ENCODE measurements around the gene CYBA.
"Not testable (repeated sequence)": the region's sequence is repeated elsewhere in the genome, so short reads cannot be mapped to it uniquely, and the experiment has no call there.

Gene CYBA

DNA sequence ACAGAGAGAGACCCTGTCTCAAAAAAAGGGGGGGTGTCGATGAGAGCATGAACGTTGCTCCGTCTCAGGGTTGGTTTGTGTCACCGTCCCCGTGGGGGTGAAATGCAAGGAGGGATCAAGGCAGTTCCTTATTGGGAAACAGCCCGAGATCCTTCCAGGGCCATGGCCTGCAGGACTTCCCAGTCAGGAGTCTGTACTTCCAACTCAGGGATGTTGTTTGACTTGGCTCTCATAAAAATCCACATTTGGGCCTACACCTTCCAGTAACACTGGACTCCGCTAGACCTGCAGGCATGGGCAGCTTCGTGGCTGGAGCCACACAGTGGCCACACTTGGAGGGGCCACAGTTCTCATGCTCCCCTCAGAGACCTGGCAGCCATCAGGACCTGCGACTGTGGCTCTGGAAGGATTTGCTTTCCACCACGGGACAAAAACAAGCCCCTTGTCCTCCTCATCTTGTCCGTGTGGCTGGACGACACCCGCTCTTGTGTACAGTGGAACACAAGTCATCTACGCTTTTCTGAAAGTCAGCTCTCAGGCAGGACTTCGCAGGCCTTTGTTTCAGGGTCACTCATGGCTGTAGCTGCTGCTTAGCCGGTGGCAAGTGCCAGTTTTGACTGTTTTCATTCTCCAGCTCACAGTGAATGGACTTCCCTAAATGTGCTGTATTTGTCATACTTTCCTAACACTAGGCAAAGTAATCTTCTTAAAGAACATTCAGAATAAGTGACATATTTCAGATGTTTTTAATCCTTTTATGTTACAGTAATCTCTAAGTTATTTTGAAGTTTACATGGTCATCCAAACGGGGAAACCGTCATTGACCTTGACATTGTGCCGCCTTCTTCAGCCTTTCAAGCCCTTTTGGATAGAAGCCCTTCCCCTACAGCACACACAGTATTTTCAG lies 36.7 kb downstream of the CYBA start:
- no peak for DNase-seq (ENCODE audit: low spot score)

DNA sequence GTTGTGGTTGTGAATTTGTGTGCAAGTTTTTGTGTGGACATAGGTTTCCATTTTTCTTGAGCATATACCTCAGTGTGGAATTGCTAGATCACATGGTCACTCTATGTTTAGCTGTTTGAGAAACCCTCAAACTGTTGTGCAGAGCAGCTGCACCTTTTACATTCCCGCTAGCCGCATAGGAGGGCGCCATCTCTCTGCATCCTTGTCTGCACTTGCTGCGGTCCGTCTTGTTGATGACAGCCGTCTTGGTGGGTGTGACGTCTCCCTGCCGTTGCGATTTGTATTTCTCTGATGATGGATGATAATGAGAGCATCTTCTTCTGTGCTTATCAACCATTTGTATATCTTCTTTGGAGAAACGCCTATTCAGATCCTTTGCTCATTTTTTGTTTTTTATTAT lies 37.6 kb downstream of the CYBA start:
- DNase-seq (ENCODE audit: low spot score), result no peak

DNA sequence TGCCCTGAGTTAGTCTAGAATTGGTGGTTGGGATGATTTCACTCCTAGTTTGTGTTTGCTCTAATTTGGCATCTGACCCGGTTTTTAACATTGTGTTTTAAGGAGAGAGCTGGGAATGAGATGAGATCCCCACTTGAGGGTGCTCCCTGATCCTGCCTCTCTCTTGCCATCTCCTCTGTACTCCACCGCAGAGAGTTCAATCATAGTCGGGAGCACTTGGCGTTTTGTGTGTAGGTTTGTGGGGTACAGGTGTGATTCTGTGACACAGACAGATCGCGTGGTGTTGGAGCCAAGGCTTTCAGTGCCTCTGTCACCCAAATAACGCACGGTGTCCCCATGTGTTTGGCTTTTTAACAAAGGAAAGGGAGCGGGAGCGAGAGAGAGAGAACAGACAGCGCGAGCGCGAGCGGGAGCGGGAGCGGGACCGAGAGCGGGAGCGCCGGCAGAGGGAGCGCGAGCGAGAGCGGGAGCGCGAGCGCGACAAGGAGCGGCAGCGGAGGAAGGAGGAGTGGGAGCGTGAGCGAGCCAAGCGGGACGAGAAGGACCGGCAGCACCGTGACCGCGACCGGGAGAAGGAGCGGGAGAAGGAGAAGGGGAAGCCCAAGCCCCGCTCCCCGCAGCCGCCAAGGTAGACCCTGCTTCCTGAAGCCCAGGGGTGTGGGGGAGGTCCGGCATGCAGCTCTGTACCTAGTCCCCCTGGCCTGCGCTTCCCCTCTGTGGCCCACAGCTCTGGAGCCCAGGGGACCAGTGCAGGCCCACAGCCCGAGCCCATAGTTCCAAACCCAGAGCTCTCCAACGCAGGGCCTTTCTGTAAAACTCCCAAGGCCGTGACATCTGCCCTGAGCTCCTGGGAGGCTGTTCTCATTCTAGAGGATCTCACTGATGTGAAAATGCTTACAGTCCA lies 39.7 kb downstream of the CYBA start:
- DNase-seq (ENCODE audit: low spot score), result no peak

DNA sequence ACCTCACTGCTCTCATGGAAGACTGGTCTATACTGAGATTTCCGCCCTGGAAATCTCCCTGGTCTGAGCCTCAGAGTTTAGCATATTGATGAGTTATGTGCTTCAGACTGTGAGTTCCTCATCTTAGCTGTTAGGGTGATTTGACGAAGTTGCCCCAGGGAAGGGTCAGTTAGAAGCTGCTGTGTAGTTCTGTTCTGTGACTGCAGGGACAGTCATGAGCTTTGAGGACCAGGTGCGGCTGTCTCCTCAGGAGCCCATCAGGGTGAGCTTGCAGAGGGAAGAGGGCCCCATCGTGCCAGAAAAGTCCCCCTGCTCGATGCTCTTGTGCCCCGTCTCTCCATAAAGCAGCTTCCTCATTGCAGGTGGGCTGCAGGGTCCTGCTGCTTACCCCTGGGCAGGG lies 40.8 kb downstream of the CYBA start:
- no peak for DNase-seq (ENCODE audit: low spot score)

GRCh38 chr16:88609426-88609825 lies 41.4 kb downstream of the CYBA start:
- not testable (repeated sequence) for DNase-seq (ENCODE audit: low spot score)

DNA sequence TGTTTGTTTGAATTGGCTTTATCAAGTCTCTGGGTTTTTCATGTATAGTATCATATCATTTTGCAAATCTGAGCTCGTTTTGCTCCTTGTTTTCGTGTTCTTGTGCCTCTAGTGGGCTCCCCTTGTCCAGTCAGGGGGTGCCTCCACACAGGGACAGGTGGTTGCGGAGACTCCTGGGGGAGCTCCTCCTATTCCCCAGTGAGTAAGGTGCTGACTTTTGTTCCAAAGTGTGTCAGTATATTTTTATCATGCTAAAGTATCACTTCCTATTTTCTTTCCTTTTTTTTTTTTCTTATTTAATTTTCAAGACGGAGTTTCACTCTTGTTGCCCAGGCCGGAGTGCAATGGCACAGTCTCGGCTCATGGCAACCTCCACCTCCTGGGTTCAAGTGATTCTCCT lies 42.8 kb downstream of the CYBA start:
- no peak for DNase-seq (ENCODE audit: low spot score)

DNA sequence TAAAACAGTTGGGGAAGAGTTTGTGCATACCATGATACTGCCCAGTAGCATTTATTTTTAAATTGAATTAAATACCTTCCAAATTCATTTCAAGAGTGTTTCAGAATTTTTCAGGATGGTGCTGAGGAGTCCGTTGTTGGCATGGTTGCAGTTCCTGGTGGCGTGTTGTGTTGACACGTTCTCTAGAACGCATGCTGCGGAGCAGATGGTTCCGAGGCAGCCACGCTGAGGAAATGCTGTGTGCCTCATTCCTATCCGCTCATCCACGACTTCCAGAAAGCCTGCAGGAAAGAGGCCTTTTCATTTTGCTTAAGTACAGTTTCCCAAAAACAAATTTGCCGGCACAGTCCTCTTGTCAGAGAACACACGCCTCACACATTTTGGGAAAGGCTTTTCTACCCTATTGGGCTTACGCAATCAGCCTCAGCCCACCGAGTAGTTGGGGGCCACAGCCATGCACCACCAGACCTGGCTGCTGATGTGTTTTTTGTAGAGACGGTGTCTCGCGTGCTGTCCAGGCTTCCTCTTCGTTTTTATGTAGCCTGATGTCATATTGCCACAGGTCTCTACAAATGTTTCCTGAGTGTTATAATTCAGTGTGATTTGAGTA lies 44.6 kb downstream of the CYBA start:
- no peak for DNase-seq (ENCODE audit: low spot score)

- no peak for DNase-seq (ENCODE audit: low spot score)
These were observed 45.4 kb downstream of the CYBA start for GRCh38 chr16:88605186-88606147.

- no peak for DNase-seq (ENCODE audit: low spot score)
These were observed 48.8 kb downstream of the CYBA start for GRCh38 chr16:88602091-88602490.

- DNase-seq (ENCODE audit: low spot score), result no peak
These were observed 49.4 kb downstream of the CYBA start for GRCh38 chr16:88601313-88602036.

DNA sequence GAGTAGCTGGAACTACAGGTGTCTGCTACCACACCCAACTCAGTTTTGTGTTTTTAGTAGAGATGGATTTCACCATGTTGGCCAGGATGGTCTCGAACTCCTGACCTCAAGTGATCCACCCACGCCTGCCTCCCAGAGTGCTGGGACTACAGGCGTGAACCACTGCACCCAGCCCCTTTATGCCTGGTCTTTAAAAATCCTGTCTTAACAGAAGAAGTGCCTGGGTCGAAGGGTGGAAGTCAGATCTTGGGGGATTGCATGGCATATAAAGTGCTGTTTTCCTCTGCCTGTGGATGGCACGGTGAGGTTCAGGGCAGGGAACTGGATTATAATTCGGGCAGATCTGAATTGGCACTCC lies 50.3 kb downstream of the CYBA start:
- no peak for DNase-seq (ENCODE audit: low spot score)

GRCh38 chr16:88599825-88600538 lies 50.9 kb downstream of the CYBA start:
- DNase-seq (ENCODE audit: low spot score), result no peak

DNA sequence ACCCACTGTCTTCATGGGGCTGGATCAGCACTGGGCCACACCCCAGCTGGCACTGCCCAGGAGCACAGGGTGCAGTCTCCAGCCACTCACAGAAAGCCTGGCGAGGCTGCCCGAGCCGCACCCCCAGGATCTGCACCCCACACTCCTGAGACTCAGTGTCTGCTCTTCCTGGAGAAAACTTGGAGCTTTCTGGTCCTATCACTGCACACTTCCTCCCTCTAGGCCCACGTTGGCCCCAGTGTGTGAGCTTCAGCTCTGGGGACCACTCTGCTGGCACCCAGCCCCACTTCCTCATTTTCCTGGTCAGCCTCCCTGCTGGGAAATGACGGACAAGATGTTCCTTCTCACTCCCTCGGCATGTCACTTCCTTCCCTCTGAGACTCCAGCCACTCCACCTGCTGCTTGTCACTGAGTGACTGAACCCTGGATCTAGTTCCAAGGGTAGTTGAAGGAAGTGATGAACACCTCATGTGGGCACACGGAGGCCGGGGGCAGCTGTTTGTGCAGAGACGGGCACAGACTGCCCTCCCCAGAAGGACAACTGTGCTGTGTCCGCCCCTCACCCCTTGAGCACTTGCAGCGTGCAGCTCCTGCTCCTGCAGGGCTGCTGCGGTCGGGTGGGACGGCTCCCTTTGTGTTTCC lies 51.6 kb downstream of the CYBA start:
- no peak for DNase-seq (ENCODE audit: low spot score)

- no peak for DNase-seq (ENCODE audit: low spot score)
These were observed 52.9 kb downstream of the CYBA start for GRCh38 chr16:88597856-88598491.

DNA sequence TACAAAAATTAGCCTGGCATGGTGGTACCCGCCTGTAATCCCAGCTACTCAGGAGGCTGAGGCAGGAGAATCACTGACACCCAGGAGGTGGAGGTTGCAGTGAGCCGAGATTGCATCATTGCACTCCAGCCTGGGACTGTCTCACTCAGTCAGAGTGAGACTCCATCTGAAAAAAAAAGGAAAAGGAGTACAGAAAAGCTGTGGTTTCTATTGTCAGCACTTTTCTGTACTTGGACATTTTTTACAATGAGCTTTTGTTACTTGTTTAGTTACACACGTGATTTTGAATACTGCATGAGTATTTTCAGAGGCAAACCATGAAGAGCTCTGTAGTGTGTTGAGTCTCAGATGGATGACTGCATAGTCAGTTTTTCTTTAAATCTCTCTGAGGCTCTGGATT lies 54.4 kb downstream of the CYBA start:
- no peak for DNase-seq (ENCODE audit: low spot score)

- no peak for DNase-seq (ENCODE audit: low spot score)
These were observed 54.9 kb downstream of the CYBA start for GRCh38 chr16:88595921-88596320.

- DNase-seq (ENCODE audit: low spot score), result no peak
These were observed 55.8 kb downstream of the CYBA start for GRCh38 chr16:88595101-88595500.

DNA sequence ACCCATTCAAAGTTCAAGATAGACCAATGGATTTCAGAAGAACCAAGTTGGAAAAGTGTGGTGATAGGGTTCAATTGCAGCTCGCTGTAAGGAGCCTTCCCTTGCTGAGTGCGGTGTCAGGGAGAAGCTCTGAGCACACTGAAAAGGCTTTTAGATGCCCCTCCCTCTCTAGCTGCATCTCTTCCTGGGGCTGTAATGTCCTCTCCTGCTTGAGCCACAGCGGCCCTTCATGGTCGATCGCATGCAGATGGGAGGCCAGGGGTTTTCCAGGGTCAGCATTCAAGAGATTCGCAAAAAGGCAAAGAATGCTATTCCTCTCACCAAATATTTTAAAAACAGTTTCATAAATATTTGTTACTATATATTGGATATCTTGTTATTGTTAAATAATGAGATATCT lies 56.9 kb downstream of the CYBA start:
- DNase-seq (ENCODE audit: low spot score), result no peak

- no peak for DNase-seq (ENCODE audit: low spot score)
These were observed 57.4 kb downstream of the CYBA start for GRCh38 chr16:88593489-88593888.

Data from ecto neural progenitor cell (in vitro differentiated cells).